CD4-positive, alpha-beta T cell treated with Interleukin-1 beta for 1 hour (primary cell): ENCODE data around the gene CHRNA7.
"Not testable (repeated sequence)": the region's sequence is repeated elsewhere in the genome, so short reads cannot be mapped to it uniquely, and the experiment has no call there.

Source experiments
- DNase-seq, 2 donors: peaks; one replicate each; pipeline ENCODE4 v3.0.0-alpha.2; 2020 to 2022

The CHRNA7 gene

DNA sequence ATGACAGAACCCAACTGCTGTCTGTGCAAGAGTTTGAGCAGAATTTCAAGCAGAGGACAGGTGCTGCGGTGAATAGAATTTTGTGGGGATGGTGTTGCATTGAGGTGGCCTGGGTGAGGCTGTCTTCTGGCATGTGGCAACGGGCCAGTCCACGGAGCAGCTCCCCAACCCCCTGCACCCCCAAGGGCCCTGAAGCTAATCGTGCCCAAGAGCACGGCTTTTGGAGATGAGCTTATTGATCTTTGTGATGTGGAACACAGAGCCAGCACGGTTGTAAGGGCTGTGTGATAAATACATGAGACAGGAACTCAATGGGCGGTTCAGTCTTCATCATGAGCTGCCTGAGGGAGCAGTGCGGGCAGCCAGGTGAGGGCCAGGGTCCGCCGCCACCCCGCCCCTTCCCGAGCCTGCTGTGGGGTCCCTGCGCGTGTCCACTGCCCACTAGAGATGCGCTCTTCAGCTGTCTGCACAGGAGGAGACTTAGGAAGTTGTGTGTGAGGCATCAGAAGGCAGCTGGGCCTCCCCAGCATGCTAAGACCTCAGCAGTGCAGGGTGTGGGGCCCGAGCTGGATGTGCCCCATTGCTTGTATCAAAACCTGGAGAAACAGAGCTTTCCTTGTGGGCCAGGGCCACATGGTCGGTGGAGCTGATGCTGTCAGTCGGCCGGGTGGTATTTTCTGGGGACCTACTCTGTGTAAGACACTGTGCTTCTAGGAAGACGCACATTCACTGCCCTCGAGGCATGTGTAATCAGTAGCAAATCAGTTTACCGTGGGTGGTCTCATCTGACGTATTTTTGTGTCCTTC, 90.5 kb downstream of the CHRNA7 start:
- no peak for DNase-seq

- DNase-seq = no peak
Observed at GRCh38 chr15:32121384-32121695, 91.0 kb downstream of the CHRNA7 start.

GRCh38 chr15:32122013-32122412, 91.7 kb downstream of the CHRNA7 start:
- DNase-seq = no peak

DNA sequence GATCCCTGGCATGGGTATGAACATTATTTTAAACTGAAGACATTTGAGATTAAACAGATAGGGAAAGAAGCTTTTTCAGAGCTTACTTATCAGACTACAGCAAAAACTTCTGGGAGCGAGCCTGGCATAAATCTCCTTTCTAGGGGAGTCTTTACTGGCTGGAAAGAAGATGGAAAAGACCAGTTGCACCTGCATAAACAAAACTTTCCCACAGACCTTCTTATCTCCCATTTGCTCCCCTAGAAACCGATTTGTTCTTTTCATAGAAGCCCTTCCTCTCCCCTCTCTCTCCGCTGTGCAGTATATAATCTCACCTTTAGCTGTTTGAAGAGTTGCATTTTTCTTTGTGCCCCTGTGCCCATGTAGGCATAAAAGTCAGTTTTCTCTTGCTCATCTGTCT, 93.2 kb downstream of the CHRNA7 start:
- no peak for DNase-seq

GRCh38 chr15:32124726-32125125, 94.4 kb downstream of the CHRNA7 start:
- DNase-seq = no peak

GRCh38 chr15:32125595-32125994, 95.3 kb downstream of the CHRNA7 start:
- DNase-seq = no peak

DNA sequence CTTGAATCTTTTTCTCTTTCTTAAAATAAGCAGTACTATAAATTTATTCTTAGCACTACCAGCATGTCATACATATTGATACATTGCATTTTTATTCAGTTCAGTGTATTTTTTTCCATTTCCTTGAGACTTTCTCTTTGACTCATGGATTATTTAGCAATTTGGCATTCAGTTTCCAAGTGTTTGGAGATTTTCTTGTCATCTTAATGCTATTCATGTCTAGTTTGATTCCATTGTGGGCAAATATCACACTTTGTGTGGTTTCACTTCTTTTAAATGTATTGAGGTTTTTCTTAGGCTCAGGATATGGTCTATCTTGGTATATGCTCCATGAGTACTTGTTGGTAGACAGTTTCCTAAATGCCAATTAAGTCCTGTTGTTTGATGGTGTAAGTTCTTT, 99.5 kb downstream of the CHRNA7 start:
- no peak for DNase-seq

DNA sequence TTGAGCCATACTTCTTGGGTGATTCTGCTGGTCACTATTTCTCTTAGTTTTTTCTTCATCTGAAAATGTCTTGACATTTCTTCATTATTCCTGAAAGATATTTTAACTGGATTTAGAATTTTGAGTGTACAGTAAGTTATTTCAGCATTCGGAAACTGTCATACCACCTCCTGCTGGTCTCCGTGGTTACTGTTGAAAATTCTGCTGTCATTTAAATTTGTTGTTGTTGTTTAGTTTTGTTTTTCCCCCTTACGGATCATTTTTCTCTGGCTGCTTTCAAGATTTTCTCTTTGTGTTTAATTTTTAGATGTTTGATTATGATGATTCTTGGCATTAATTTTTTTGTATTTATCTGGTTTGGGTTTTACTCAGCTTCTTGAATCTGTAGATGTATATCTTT, 100.5 kb downstream of the CHRNA7 start:
- DNase-seq = no peak

DNA sequence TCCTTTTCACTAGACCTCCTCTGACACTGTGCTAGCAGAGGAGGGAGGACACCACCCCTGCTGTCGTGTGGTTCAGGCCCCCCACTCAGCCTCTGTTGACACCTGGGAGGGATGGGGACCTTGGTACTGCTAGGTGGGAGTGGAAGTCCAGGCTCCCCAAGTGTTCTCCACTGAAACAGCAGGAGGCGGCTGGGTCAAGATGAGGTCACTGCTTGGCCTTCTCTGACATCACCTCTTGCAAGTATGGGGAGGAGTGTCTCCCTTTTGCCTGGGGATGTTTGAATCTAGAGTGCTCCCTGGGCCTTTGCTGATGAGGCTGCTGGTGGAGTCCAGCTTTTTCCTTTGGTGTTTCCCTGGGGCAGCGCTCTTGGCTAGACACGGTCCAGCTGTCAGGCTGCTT, 101.5 kb downstream of the CHRNA7 start:
- no peak for DNase-seq

GRCh38 chr15:32132859-32133258, 102.5 kb downstream of the CHRNA7 start:
- no peak for DNase-seq

DNA sequence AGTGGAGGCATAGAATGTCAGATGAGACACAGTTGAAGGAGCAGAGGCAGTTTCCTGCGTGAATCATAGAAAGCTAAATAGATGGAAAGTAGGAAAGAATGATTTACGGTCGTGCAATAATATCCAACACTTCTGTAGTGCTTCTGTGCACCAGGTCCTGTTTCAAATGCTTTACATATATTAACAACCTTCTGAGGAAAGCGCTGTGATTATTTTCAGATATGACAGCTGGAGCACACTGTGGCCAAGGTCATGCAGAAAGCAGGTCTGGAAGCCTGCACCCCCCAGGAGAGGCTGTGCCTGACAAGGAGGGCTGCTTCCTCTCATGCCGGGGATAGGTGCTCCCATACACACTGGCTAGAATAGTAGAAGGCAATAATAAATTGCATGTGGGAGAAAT, 104.5 kb downstream of the CHRNA7 start:
- DNase-seq = no peak

DNA sequence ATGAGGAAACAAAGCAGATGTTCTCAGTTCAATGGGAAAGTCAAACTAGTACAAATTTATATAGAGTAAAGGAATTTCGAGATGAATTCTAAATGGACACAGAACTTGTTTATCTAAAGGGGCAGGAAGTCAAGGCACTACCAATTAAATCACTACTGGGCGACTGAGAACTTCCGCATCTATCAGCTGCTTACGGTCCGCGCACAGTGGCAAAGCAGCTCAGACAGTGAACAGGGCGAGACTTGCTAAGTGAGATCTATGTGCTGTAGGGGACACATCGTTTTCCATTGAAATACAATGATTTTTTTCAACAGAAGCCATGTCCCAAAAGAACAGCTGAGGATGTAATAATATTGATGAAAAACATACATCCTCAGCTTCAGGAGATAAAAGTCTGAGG, 105.0 kb downstream of the CHRNA7 start:
- no peak for DNase-seq

DNA sequence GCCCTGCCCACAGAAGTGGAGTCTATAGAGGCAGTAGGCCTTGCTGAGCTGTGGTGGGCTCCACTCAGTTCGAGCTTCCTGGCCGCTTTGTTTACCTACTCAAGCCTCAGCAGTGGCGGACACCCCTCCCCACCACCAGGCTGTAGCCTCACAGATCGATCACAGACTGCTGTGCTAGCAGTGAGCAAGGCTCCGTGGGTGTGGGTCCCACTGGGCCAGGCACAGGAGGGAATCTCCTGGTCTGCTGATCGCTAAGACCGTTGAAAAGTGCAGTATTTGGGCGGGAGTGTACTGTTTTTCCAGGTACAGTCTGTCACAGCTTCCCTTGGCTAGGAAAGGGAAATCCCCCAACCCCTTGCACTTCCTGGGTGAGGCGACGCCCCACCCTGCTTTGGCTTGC, 115.2 kb downstream of the CHRNA7 start:
- not testable (repeated sequence) for DNase-seq

DNA sequence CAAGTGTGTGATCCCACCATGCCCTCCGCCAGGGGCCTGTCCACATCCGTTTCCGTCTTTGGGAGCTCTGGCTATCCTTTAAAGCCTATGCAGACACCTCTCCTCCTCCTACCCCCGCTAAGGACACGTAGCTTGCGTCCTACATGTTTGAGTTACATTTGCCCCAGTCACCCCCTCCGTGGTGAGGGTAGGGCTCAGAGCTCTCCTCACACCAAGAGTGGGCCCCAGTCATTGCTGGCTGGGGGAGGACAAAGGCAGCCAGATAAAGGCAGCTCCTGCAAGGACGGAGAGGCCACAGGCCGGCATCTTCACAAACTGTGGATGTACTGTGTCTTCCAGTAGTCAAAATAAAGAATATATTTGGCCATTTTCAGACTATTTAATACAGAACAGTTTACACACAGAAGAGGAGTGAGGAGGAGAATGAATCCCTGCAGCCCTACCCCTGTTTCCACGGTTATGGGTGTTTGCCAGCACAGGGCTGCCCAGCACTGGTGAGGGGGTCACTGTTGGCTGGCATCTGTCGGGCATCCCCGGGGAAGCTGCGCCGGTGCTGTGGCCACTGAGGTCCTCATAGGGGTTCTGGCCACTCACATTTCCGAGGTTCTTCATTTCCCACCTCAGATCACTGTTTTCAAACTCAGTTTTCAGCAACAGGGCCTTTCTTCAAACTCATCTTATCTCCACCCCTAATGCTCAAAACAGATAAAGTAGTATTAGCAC, 118.7 kb downstream of the CHRNA7 start:
- no peak for DNase-seq

GRCh38 chr15:32152574-32152973, 122.3 kb downstream of the CHRNA7 start:
- DNase-seq = no peak

DNA sequence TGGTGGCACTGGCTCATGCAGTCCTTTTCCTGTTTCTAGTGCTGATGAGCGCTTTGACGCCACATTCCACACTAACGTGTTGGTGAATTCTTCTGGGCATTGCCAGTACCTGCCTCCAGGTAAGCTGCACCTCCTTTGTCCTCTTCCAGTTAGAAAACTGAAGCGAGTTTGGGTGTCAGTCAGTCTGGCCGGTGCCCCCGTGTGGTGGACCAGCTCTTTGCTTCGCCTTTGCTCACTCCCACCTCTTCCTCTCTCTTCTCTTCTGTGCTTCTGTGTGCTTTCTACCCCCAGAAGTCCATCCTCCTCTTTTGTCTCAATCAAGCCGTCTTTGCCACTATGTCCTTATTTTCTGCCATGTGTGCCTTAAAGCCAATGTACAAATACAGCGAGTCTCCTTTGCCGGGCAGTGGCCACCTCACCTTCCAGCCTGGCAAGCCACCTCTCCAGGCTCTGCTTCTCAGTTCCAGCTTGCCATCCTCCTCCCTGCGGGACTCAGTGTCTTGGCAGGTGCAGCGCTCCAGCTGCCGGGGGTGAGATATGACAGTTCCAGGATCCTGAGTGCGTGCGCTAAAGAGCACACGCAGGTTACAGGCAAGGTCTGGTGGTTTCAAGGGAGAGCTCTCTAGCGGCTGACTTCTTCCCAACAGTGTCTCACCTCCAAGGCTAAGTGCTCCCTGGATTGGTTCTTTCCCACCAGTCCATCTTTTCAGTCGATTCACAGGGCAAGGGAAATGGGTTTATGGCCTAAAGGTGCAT, 123.7 kb downstream of the CHRNA7 start:
- DNase-seq = not testable (repeated sequence)

- not testable (repeated sequence) for DNase-seq
Observed at GRCh38 chr15:32162143-32162542, 131.8 kb downstream of the CHRNA7 start.

DNA sequence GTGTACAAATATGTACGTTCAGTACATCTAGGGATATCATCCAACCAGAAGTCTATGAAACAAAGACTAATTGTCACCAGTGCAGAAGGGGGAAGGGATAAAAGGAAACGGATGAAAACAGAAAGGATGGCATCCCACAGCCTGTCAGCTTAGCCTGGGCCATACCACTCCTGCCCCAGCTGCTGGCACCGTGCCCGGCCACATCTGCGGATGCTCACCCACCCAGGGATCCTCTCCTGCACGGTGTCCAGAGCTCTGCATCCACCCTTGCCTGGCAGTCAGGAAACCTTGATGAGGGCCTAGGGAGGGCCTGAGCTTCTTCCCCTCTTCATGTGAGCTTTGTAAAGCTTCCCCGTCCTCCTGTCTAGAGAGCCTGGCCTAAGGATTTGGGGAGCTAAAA, 133.8 kb downstream of the CHRNA7 start:
- not testable (repeated sequence) for DNase-seq

DNA sequence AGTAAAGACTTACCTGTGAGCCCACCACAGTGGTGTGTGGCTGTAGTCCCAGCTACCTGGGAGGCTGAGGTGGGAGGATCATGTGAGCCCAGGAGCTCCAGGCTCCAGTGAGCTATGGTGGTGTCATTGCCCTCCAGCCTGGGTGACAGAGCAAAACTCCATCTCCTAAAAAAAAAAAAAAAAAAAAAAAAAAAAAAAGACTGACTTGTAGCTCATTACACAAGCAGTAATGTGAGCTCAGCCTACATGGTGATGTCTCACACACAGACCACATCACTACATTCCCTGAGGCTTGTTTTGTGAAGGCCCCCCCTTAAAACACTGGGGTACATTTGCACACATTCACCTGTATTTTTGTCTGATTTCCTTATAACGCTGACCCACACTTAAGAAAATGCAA, 134.4 kb downstream of the CHRNA7 start:
- DNase-seq = not testable (repeated sequence)

GRCh38 chr15:32165775-32166174, 135.5 kb downstream of the CHRNA7 start:
- not testable (repeated sequence) for DNase-seq

DNA sequence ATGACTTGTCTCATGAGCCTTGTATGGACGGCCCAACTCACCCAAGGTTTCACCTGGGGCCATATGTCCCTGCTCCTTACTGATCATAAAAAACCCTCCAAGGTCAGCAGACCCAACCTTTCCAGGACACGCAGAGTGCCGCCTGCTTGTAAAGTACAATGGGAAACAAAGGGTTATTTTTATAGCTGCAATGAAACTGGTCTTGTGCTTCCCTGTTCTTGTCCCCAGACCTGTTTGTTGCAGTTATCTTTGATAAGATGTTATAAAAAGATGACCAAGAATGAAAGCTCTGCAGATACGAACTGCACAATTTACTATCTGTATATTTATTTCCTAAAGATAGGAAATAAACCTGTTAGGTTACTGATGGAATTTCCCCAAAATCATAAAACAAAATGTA, 136.0 kb downstream of the CHRNA7 start:
- DNase-seq = not testable (repeated sequence)

DNA sequence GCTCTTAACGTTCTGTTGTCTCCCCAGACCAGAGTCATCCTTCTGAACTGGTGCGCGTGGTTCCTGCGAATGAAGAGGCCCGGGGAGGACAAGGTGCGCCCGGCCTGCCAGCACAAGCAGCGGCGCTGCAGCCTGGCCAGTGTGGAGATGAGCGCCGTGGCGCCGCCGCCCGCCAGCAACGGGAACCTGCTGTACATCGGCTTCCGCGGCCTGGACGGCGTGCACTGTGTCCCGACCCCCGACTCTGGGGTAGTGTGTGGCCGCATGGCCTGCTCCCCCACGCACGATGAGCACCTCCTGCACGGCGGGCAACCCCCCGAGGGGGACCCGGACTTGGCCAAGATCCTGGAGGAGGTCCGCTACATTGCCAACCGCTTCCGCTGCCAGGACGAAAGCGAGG, 137.6 kb downstream of the CHRNA7 start:
- DNase-seq = not testable (repeated sequence)

- not testable (repeated sequence) for DNase-seq
Observed at GRCh38 chr15:32180579-32180978, 150.3 kb downstream of the CHRNA7 start.

DNA sequence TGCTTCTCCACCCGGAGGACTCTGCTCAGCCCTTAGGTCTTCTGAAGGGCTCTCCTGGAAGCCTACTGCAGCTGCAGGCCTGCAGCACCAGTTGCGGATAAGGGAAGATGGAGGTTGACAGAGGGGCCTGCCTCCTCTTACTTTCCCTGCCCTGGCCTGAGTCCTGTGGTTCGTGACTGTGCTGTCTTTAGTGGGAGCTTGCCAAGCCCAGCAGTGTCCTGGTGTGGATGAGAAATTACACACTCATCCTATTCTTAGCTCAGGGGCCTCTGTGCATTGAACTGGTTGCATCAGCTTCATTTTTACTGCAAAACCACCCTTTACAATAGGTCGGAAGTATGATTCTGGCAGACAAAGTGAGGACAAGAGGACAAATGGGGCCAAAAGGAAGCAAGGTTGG, 163.5 kb downstream of the CHRNA7 start:
- not testable (repeated sequence) for DNase-seq
